HG03378 (cell line): Measurements from ENCODE around the gene DRGX.

Experiments
- ATAC-seq: cut with Tn5 transposase; IDR thresholded peaks from one replicate; pipeline ENCODE4 v1.9.1; 2021; ENCODE audit warnings: mild to moderate bottlenecking, moderate library complexity; ENCODE audit not compliant: unreplicated experiment

The DRGX gene

GRCh38 chr10:49348593-49348992 is 47.3 kb downstream of the DRGX start:
- no peak for ATAC-seq

- no peak for ATAC-seq
Observed at GRCh38 chr10:49347827-49348226, 48.1 kb downstream of the DRGX start.

GRCh38 chr10:49347342-49347741 is 48.5 kb downstream of the DRGX start:
- no peak for ATAC-seq

DNA sequence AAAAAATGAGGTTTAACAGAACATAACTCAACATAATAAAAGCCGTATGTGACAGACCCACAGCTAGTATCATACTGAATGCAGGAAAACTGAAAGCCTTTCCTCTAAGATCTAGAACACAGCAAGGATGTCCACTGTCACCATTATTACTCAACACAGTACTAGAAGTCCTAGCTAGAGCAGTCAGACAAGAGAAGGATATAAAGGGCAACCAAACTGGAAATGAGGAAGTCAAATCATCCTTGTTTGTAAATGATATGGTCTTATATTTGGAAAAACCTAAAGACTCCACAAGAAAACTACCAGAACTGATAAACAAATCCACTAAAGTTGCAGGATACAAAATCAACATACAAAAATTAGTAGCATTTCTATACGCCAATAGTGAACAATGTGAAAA is 51.0 kb downstream of the DRGX start:
- ATAC-seq: no peak

- no peak for ATAC-seq
Observed at GRCh38 chr10:49338604-49339003, 57.3 kb downstream of the DRGX start.

- no peak for ATAC-seq
Observed at GRCh38 chr10:49335364-49335972, 60.4 kb downstream of the DRGX start.

- ATAC-seq: no peak
Observed at GRCh38 chr10:49334964-49335363, 60.9 kb downstream of the DRGX start.

- no peak for ATAC-seq
Observed at GRCh38 chr10:49333192-49333591, 62.7 kb downstream of the DRGX start.

- no peak for ATAC-seq
Observed at GRCh38 chr10:49332768-49333167, 63.1 kb downstream of the DRGX start.

GRCh38 chr10:49332333-49332732 is 63.6 kb downstream of the DRGX start:
- ATAC-seq: no peak

DNA sequence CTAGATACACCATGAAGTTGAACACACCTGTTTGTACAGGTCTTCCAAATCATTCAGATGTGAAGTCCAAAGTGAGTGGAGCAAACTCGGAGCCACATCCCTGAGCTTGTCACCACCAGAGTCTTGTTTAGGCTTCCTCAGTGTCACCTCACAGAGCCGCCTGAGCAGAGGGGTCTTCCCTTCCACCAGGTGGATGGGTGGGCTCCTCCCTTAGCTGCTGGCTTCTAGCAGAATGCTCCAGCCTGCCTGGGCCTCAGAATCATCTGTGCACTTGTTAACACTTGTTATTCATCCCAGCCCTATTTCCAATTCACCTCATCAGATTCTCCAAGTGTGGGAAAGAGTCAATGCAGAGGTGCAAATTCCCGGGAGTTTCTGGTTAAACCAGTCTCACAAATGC is 64.5 kb downstream of the DRGX start:
- ATAC-seq: no peak

- ATAC-seq: no peak
Observed at GRCh38 chr10:49330127-49330665, 65.7 kb downstream of the DRGX start.

- ATAC-seq: no peak
Observed at GRCh38 chr10:49329146-49329505, 66.8 kb downstream of the DRGX start.

DNA sequence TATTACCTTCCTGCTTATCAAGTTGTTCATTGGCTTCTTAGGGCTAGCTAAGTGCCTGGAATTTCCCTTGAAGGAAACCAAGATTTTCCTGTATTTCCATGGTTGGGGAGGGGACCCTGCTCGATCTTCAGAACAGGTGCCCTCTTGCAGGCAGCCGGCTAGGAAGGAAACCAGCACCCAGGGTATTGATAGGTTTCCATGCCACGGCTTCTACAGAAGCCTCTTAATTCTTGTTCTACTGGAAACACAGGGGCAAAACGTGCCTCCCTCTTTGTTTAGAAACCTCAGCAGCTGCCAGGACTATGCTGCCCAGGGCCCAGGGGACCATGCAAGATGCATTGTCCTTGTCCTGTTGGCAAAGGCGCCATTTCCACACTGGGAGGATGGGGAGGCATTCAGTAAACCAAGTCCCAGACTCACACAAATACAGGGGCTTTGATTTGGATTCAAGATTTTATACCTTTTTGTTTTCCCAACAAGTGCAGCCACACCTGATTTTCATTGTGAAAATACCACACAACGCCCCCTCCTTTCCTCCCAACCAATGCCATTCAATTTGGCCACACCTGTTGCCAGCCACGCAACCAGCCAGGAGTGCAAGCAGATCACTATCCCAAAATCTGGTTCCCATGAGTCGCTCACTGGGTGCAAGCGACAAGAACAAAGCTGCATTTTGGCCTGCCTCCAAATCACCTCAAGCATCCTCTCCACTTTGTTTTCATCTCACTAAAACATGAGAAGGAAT is 67.3 kb downstream of the DRGX start:
- ATAC-seq: no peak

GRCh38 chr10:49327036-49327813 is 68.7 kb downstream of the DRGX start:
- ATAC-seq: no peak

DNA sequence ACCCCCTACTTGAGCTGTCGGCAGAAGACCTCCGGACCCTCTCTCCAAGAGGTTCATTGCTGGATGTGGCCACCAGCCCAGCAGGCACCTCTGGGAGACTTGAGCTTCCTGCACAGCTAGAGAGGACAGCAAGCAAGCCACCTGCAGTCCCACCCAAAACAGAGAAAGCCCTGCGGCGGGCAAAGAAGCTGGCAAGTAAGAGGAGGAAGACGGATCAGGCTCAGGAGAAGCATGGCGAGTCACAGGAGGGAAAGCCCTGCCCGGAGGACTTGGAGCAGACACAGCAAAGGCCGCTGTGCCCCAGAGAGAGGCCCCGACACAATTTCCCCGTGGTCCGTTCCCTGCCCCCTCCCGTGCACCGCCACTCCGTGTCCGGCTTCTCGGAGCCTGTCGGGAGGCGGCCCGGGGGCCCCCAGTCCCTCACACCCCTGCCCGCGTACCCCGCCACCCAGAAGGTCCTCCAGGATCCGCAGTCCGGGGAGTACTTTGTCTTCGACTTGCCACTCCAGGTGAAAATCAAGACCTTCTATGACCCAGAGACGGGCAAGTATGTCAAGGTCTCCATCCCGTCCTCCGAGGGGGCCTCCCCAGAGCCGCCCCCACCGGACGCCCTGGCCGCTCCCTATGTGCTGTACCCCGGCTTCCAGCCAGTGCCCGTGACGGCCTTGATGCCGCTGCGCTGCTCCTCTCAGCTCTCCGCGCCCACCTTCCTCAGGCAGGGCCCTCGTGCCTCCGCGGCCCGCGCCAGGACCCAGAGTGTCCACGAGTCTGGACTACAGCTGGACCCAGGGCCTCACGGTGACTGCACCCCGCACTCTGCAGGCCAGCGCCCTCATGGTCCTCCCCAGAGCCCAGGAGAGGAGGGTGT is 69.7 kb downstream of the DRGX start:
- ATAC-seq: no peak

DNA sequence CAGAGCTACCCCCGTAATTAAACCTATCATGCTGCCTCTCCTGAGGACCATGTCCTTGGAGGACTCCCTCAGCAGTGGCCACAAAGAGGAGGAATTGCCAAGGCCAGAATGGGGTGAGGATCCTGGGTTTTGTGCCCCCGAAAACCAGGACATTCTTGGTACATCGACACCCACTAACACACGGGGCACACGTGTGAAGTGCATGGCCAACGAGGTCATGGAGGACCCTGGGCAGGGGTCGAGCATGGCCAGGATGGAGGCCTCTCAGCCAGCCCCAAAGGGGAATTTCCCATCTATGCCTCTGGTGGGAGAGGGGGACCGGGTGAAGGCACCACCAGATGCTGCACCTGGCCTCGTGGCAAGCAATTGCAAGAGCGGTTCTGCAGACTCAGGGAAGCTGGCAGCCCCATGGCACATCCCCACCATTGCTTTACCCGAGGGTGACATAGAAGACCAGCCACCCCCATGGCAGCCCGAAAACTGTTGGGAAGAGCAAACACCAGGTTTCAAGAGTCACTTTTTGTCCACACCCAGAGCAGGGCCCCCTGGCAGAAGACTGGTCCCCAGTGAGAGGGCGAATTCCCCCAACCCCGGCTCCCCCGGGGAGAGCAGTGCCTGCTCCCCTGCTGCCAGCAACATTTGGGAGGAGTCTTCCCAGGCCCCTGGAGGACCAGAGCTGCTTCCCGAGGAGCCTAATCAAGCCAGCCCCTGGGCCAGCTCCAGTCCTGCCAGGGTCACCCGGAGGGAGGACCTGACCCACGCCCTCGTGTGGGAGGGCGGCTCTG is 70.6 kb downstream of the DRGX start:
- ATAC-seq: no peak

- ATAC-seq: no peak
Observed at GRCh38 chr10:49324711-49325110, 71.2 kb downstream of the DRGX start.

GRCh38 chr10:49323896-49324270 is 72.0 kb downstream of the DRGX start:
- no peak for ATAC-seq
